Osteocyte (in vitro differentiated cells): Measurements from ENCODE around the gene PHF19. TPM values are rescaled to one million over a fixed set of nuclear protein-coding genes. Genes with fewer than 3 reads are reported as not detected.

Experiments
- DNase-seq: peaks from one replicate; pipeline ENCODE4 v3.0.0; 2021; ENCODE audit warnings: mixed read lengths; ENCODE audit not compliant: unreplicated experiment; ENCODE audit errors: extremely low spot score
- H3K27ac Mint-ChIP-seq: one replicate; pipeline ENCODE4 v1.8.0; 2021; ENCODE audit warnings: mild to moderate bottlenecking, mixed read lengths; ENCODE audit not compliant: unreplicated experiment
- H3K27me3 Mint-ChIP-seq: one replicate; pipeline ENCODE4 v1.8.0; 2021; ENCODE audit warnings: mixed read lengths; ENCODE audit not compliant: unreplicated experiment
- H3K36me3 Mint-ChIP-seq: one replicate; pipeline ENCODE4 v1.8.0; 2021; ENCODE audit warnings: mixed read lengths; ENCODE audit not compliant: unreplicated experiment
- H3K4me1 Mint-ChIP-seq: one replicate; pipeline ENCODE4 v1.8.0; 2021; ENCODE audit warnings: mixed read lengths; ENCODE audit not compliant: unreplicated experiment
- H3K4me3 Mint-ChIP-seq: one replicate; pipeline ENCODE4 v1.8.0; 2021; ENCODE audit warnings: mild to moderate bottlenecking, moderate library complexity, mixed read lengths; ENCODE audit not compliant: unreplicated experiment
- H3K9me3 Mint-ChIP-seq: one replicate; pipeline ENCODE4 v1.8.0; 2021; ENCODE audit warnings: mixed read lengths; ENCODE audit not compliant: unreplicated experiment
- total RNA-seq: library from RNA; stranded (reverse); gene quantifications from 2 replicates; pipeline ENCODE4 v1.2.1, GENCODE V29; 2021
- TF ChIP-seq, protein P1 (sequence below): fragments of 200-600 bp; sonication (generic); IDR thresholded peaks from 2 replicates; pipeline ENCODE4 v1.5.0; 2021; ENCODE audit warnings: antibody characterized with exemption, mild to moderate bottlenecking, moderate library complexity

The PHF19 gene
- total RNA-seq, 1 donor from 2014 or later = 194 TPM

GRCh38 chr9:120856700-120857099 lies 20.3 kb downstream of the PHF19 start:
- no peaks in the 10 kb centered on the region for H3K9me3 Mint-ChIP-seq
- no peak for DNase-seq
- H3K4me3 Mint-ChIP-seq = no peak overlapping the region

GRCh38 chr9:120855827-120856670 lies 20.9 kb downstream of the PHF19 start:
- Mint-ChIP-seq H3K4me3 (no peak overlapping the region), H3K4me1 (peaks cover 6% of the 10 kb centered on the region), H3K27ac (no peak overlapping the region), H3K9me3 (no peaks in the 10 kb centered on the region), H3K27me3 (no peaks in the 10 kb centered on the region), H3K36me3 (peaks cover 34% of the 10 kb centered on the region)
- TF ChIP-seq, protein P1, sequence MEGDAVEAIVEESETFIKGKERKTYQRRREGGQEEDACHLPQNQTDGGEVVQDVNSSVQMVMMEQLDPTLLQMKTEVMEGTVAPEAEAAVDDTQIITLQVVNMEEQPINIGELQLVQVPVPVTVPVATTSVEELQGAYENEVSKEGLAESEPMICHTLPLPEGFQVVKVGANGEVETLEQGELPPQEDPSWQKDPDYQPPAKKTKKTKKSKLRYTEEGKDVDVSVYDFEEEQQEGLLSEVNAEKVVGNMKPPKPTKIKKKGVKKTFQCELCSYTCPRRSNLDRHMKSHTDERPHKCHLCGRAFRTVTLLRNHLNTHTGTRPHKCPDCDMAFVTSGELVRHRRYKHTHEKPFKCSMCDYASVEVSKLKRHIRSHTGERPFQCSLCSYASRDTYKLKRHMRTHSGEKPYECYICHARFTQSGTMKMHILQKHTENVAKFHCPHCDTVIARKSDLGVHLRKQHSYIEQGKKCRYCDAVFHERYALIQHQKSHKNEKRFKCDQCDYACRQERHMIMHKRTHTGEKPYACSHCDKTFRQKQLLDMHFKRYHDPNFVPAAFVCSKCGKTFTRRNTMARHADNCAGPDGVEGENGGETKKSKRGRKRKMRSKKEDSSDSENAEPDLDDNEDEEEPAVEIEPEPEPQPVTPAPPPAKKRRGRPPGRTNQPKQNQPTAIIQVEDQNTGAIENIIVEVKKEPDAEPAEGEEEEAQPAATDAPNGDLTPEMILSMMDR = no peak
- no peak for DNase-seq

More at GRCh38 chr9:120856700-120857099, 20.3 kb downstream of the PHF19 start:
- Mint-ChIP-seq H3K27ac (no peak overlapping the region), H3K4me1 (peaks cover 6% of the 10 kb centered on the region), H3K27me3 (no peaks in the 10 kb centered on the region), H3K36me3 (peaks cover 36% of the 10 kb centered on the region)
- TF ChIP-seq, protein P1 = no peak

- Mint-ChIP-seq H3K36me3 (peaks cover 22% of the 10 kb centered on the region), H3K27ac (peak overlapping the region; percentile 66), H3K27me3 (no peaks in the 10 kb centered on the region), H3K4me1 (peaks cover 6% of the 10 kb centered on the region), H3K4me3 (no peak overlapping the region), H3K9me3 (no peaks in the 10 kb centered on the region)
- DNase-seq = no peak
- TF ChIP-seq, protein P1 = no peak
Measured at GRCh38 chr9:120854596-120855327, 22.2 kb downstream of the PHF19 start.

- Mint-ChIP-seq H3K9me3 (no peaks in the 10 kb centered on the region), H3K4me3 (no peak overlapping the region), H3K27me3 (no peaks in the 10 kb centered on the region), H3K4me1 (peaks cover 6% of the 10 kb centered on the region), H3K27ac (peak overlapping the region; percentile 25), H3K36me3 (peaks cover 21% of the 10 kb centered on the region)
- TF ChIP-seq, protein P1 = no peak
- DNase-seq = no peak
Measured at GRCh38 chr9:120853198-120853597, 23.8 kb downstream of the PHF19 start.
